ENCODE data around the gene SIAE.

GRCh38 chr11:124656774-124657630 is 16.5 kb downstream of the SIAE start:
- TF ChIP-seq, protein P1, sequence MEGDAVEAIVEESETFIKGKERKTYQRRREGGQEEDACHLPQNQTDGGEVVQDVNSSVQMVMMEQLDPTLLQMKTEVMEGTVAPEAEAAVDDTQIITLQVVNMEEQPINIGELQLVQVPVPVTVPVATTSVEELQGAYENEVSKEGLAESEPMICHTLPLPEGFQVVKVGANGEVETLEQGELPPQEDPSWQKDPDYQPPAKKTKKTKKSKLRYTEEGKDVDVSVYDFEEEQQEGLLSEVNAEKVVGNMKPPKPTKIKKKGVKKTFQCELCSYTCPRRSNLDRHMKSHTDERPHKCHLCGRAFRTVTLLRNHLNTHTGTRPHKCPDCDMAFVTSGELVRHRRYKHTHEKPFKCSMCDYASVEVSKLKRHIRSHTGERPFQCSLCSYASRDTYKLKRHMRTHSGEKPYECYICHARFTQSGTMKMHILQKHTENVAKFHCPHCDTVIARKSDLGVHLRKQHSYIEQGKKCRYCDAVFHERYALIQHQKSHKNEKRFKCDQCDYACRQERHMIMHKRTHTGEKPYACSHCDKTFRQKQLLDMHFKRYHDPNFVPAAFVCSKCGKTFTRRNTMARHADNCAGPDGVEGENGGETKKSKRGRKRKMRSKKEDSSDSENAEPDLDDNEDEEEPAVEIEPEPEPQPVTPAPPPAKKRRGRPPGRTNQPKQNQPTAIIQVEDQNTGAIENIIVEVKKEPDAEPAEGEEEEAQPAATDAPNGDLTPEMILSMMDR (IDR thresholded peaks at IDR 0.05) = no peak
- TF ChIP-seq POLR2A (IDR thresholded peaks at IDR 0.05) = no peak
